Glutamatergic neuron (in vitro differentiated cells): ENCODE results near the gene CDK5. TPM values are rescaled to one million over a fixed set of nuclear protein-coding genes. Genes with fewer than 3 reads are reported as not detected.
A peak's percentile ranks its signal among the peaks of the same experiment; 100 is the strongest.

Experiments used
- DNase-seq: peaks from one replicate; pipeline ENCODE4 v3.0.0; 2022
- H3K27ac Mint-ChIP-seq: one replicate; pipeline ENCODE4 v1.8.0; 2020; ENCODE audit warnings: mild to moderate bottlenecking, mixed read lengths, inconsistent platforms; ENCODE audit not compliant: unreplicated experiment
- H3K27me3 Mint-ChIP-seq: one replicate; pipeline ENCODE4 v1.8.0; 2020; ENCODE audit warnings: mild to moderate bottlenecking, moderate library complexity, mixed read lengths, inconsistent platforms; ENCODE audit not compliant: unreplicated experiment
- H3K36me3 Mint-ChIP-seq: one replicate; pipeline ENCODE4 v1.8.0; 2020; ENCODE audit warnings: mild to moderate bottlenecking, mixed read lengths, inconsistent platforms; ENCODE audit not compliant: unreplicated experiment
- H3K4me1 Mint-ChIP-seq: one replicate; pipeline ENCODE4 v1.8.0; 2020; ENCODE audit warnings: mild to moderate bottlenecking, low read depth, mixed read lengths, inconsistent platforms; ENCODE audit not compliant: unreplicated experiment
- H3K4me3 Mint-ChIP-seq: one replicate; pipeline ENCODE4 v1.8.0; 2020; ENCODE audit warnings: mild to moderate bottlenecking, mixed read lengths, inconsistent platforms; ENCODE audit not compliant: unreplicated experiment
- H3K9me3 Mint-ChIP-seq: one replicate; pipeline ENCODE4 v1.8.0; 2020; ENCODE audit warnings: mild to moderate bottlenecking, moderate library complexity, mixed read lengths, inconsistent platforms; ENCODE audit not compliant: unreplicated experiment
- total RNA-seq: library from RNA; stranded (reverse); fragmentation: NEBNext Ultra II Directional; extraction: Animal tissue kit (Norgen Biotek cat#: 25700); gene quantifications from one replicate; pipeline ENCODE4 v1.2.1, GENCODE V29; 2021; ENCODE audit not compliant: unreplicated experiment
- TF ChIP-seq, protein P1 (sequence below): fragments of 200-600 bp; sonication (generic); IDR thresholded peaks from one replicate; pipeline ENCODE4 v1.5.0; 2021; ENCODE audit not compliant: partially characterized antibody, unreplicated experiment

The CDK5 gene
- total RNA-seq, 1 donor from 2014 or later, result 52.9 TPM

DNA sequence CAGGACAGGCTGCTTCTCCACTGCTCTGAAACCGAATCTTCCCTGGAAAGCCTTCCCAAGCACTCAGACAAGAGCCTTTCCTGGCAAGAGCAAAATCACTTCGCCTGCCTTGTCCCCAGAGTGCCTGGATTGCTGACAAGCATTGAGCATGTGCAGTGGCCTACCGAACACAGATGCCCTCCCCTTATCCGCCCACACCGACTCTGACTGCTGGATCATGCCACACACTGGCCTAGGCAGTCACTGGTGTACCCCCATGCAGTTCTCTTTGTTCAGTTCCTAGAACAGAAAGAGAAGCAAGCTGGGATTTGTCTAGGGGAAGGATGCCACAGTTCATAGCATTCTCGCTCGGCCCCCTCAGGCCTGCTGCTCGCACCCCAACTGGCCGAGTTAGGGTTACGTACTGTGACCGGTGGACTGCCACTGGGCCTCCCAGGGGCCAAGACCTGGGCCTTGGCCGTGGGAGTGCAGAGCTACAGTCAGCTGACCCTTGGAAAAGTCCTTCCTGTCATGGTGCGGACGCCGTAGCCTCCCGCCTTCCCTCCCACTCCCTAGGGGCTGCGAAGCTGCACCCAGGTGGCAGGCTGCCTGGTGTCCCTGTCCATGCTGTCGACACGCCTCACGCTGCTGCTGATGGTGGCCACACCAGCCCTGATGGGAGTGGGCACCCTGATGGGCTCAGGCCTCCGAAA lies 22.5 kb downstream of the CDK5 start:
- TF ChIP-seq, protein P1, sequence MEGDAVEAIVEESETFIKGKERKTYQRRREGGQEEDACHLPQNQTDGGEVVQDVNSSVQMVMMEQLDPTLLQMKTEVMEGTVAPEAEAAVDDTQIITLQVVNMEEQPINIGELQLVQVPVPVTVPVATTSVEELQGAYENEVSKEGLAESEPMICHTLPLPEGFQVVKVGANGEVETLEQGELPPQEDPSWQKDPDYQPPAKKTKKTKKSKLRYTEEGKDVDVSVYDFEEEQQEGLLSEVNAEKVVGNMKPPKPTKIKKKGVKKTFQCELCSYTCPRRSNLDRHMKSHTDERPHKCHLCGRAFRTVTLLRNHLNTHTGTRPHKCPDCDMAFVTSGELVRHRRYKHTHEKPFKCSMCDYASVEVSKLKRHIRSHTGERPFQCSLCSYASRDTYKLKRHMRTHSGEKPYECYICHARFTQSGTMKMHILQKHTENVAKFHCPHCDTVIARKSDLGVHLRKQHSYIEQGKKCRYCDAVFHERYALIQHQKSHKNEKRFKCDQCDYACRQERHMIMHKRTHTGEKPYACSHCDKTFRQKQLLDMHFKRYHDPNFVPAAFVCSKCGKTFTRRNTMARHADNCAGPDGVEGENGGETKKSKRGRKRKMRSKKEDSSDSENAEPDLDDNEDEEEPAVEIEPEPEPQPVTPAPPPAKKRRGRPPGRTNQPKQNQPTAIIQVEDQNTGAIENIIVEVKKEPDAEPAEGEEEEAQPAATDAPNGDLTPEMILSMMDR, result no peak
- H3K36me3 Mint-ChIP-seq, result no peaks in the 10 kb centered on the region
- H3K9me3 Mint-ChIP-seq, result peaks cover 3% of the 10 kb centered on the region
- DNase-seq, result no peak
- no peak overlapping the region for H3K27ac Mint-ChIP-seq
- peaks cover 12% of the 10 kb centered on the region for H3K27me3 Mint-ChIP-seq
- H3K4me1 Mint-ChIP-seq, result peaks cover 14% of the 10 kb centered on the region
- H3K4me3 Mint-ChIP-seq, result no peak overlapping the region

DNA sequence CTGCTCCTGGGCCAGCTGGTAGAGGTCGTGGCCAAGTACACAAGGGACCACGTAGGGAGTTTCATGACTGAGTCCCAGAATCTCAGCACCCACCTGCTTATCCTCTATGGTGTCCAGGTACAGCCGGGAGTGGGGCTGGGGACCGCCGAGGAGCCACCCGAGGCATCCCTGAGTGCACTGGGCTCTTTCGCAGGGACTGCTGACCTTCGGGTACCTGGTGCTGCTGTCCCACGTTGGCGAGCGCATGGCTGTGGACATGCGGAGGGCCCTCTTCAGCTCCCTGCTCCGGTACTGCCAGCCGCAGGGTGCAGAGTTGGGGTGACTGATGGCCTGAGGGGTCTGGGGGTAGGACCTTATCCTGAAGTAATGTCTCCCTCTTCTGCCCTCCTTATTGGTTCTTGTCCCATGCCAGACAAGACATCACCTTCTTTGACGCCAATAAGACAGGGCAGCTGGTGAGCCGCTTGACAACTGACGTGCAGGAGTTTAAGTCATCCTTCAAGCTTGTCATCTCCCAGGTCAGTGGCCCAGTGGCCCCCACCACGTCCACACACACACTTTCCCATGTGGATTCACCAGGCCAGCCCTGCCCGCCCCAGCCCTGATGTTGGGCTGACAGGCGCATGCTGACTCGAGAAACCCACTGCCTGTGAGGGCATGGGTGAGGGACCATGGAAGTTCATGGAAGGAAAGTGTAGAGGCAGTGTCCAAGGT lies 23.2 kb downstream of the CDK5 start:
- Mint-ChIP-seq H3K27ac (no peak overlapping the region), H3K36me3 (no peaks in the 10 kb centered on the region), H3K4me1 (peaks cover 7% of the 10 kb centered on the region), H3K9me3 (peaks cover 3% of the 10 kb centered on the region), H3K4me3 (no peak overlapping the region), H3K27me3 (peaks cover 8% of the 10 kb centered on the region)
- no peak for DNase-seq
- TF ChIP-seq, protein P1, result no peak

DNA sequence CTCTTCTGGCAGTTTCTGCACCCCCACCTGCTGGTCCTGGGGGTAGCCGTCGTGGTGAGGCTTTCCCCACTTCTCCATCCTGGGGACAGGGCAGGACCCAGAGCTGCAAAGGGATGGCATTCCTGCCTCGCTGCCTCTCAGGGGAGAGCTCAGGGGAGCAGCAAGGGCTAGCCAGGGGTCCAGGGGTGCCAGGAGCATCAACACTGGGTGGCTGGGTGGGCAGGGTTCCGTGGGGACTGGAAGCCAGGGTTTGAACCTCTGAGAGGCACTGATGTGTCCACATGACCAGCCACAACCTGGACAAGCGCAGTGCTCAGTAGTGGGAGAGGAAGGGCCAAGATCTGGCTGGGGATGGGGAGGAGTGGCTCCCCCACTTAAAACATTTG lies 23.8 kb downstream of the CDK5 start:
- no peak overlapping the region for H3K4me3 Mint-ChIP-seq
- no peak overlapping the region for H3K27ac Mint-ChIP-seq
- H3K4me1 Mint-ChIP-seq, result peaks cover 5% of the 10 kb centered on the region
- DNase-seq, result no peak
- no peaks in the 10 kb centered on the region for H3K36me3 Mint-ChIP-seq
- peaks cover 9% of the 10 kb centered on the region for H3K27me3 Mint-ChIP-seq
- TF ChIP-seq, protein P1, result no peak
- peaks cover 5% of the 10 kb centered on the region for H3K9me3 Mint-ChIP-seq

DNA sequence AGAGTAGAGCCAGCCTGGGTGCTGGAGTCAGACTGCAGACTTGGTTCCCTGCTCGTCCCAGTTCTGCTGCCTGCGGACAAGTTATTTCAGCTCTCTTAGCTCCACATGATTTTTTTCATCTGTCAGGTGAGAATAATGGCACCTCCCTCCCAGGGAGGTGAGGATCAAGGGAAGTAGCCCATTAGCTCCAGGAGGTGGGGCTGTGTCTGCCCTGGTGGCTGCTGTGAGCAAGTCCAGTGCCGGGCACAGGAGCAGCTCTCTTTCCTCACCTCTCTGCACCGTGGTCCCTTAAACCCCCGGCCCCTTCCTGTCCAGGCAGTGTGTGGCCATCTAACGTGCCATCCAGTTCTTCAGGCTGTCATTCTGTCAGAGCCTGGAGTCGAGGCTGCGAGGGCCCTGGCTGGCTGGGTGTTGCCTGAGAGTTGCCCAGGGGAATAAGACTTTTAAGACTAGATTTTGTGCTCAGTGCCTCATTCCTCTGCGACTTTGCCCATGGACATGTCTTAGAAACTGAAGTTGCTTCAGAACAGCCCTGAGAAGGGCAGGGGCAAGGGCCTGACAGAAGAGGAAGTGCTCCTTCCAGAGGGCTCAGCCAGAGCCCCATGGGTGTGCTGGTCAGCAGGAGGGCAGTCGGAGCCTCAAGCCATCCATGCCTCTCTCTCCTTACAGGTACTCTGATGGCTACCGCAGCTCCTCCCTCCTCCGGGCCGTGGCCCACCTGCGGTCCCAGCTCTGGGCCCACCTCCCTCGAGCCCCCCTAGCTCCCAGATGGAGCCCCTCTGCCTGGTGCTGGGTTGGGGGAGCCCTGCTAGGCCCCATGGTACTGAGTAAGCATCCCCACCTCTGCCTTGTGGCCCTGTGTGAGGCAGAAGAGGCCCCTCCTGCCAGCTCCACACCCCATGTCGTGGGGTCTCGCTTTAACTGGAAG lies 24.5 kb downstream of the CDK5 start:
- no peak overlapping the region for H3K27ac Mint-ChIP-seq
- H3K27me3 Mint-ChIP-seq, result peaks cover 11% of the 10 kb centered on the region
- no peak overlapping the region for H3K4me3 Mint-ChIP-seq
- no peaks in the 10 kb centered on the region for H3K36me3 Mint-ChIP-seq
- H3K4me1 Mint-ChIP-seq, result peaks cover 8% of the 10 kb centered on the region
- H3K9me3 Mint-ChIP-seq, result peaks cover 5% of the 10 kb centered on the region
- TF ChIP-seq, protein P1, result peak; percentile 18
- DNase-seq, result no peak
